ENCODE results near the gene CNNM3.
"Not testable (repeated sequence)": the region's sequence is repeated elsewhere in the genome, so short reads cannot be mapped to it uniquely, and the experiment has no call there.

Gene CNNM3

DNA sequence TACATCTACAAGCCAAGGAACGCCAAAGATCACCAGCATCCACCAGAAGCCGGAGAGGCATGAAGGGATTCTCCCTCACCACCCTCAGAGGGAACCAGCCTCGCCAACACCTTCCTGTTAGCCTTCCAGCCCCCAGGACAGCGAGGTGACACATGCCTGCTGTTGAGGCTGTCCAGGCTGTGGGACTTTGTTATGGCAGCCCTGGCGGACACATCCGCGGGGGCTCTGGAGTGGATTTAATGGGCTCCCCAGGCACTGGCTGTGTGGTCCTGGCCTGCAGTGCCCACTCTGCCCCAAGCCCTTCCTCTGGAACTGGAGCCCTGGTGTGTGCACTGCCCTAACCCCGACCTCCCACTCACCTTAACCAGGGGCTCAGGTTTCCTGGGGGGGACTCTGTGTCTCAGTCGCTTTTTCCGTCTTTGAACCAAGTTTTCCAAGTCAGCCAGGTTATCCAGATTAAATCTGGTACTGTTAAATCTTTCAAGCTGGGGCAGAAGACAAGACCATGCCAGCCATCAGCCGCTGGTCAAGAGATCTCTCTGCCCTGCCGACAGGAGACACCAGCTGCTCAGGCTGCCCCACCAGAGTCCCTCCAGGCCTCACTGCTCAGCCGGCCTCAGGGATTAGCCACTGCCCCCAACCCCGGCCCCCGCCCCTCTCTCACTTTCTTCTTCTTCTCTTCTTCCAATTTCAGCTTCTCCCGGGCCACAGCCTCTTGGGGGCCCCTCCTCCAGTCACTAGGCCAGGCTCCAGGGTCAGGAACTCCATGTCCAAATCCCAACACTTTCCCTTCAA lies 25.8 kb downstream of the CNNM3 start:
- DNase-seq = no peak

DNA sequence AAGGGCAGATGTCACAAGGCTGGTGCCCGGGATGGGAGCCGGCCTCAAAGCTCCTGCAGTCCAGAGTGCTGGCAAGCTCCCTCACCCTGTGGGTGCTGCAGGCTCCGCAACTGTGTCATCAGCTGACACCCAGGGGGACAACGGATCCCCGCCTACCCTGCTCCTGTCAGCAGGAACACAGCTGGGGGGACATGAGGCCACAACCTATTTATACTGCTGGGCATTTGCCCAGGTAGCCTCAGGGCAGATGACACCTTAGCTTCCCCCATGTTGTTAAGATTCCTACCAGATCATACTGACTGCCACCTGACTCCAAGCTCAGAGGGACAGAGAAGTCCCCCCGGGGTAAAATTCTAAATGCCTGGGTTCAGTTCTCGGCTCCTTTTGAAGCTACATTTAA lies 26.5 kb downstream of the CNNM3 start:
- no peak for DNase-seq

DNA sequence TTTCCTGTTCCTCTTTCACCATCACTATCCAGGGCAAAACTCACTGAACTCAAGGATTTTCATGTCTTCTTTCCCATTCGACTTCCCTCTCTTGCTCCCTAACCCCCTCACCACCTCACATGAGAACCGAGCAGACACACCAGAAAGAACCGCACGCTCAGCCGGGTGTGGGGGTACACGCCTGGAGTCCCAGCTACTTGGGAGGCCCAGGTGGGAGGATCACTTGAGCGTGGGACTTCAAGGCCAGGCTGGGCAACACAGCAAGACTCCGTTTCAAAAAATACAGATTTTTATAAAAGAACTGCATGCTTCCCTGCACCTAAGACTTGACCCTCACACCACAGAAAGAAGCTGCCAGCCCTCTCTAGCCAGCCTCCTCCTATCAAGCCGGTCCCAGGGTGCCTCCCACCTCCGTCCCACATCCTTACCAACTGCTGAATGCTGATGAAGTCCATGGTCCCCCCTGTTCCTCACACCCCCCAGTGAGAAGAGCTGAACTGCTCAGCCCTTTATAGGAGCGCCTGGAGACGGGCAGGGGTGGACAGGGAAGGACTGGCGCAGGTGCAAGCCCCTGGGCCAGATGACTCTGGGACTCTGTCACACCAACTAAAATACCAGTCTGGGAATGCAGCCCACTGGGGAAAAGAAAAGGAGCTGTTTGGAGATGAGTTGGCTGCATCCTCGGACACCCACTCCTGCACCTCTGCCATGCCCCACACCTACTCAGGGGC lies 27.6 kb downstream of the CNNM3 start, which contains the start of gene ANKRD23:
Gene ANKRD23, minus strand, starts transcription at position 484 of the 731 bp plus-strand sequence. Its CDS starts 29 bp downstream, at position 455.
- DNase-seq = no peak

DNA sequence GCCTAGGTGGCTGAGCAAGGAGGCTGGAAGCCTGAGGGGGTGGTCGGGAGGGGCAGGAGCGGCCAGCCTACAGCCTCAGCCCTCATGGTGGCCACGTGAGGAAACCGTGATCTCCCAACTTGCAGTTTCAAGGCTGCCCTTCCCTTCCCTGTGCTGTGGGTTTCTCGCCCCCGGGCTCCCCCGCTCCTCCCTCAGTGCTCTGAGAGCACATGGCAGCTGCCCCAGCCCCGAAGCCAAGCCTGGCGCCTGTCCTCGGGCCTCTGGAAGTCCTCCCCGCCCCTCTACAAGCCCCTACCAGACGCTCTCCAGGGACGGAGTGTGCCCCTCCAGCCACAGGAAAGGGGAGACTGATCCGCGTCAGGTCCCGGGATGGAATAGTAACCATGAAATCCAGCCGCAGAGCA lies 28.3 kb downstream of the CNNM3 start:
- no peak for DNase-seq

DNA sequence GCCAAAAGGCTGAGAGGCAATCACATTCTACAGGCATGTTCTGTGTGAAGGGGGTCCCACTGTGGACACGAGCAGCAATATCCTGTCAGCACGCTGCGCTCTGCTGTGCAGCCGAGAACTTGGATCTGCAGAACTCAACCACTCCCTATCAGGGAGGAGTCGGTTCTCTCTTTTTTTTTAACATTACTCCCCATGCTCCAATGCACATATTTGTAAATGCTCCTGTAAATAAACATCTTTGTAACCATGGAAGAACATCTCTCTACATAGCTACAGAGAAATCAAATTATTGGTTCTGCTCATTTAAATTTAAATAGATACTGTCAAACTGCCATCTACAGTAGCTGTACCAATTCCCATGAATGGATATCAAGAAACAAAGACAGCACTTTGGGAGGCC lies 30.8 kb downstream of the CNNM3 start:
- no peak for DNase-seq

DNA sequence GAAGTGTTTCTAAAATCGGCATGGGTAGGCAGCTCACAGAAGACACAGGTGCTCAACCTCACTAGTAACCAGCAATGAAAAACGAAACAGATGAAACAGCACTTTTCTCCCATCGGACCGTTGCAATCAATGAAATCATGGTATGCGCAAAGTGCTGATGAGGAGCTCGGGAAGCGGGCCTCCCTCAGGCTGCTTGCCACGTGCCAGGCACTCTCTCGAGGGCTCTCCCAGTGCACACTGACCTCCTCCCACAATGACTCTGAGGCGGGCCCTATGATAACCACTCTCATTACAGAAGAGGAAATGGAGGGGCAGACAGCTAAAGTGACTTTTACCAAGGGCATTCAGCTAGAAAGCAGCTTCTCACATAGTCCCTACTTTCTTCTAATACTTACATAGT lies 31.5 kb downstream of the CNNM3 start:
- no peak for DNase-seq

DNA sequence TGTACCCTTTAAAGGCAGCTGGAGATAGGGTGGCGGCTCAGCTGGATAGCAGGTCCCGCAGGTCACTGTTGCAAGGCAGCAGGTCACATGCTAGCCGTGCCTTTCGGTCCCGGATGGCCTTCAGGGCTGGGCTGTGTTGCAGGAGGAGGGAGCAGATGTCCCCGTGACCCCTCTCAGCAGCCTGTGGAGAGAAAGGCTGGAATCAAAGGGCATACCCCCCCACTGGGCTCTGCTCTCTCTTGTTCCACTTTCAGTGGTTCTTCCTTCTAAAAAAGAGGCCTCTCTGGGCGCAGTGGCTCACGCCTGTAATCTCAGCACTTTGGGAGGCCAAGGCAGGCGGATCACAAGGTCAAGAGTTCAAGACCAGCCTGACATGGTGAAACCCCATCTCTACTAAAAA lies 32.2 kb downstream of the CNNM3 start:
- DNase-seq = no peak

DNA sequence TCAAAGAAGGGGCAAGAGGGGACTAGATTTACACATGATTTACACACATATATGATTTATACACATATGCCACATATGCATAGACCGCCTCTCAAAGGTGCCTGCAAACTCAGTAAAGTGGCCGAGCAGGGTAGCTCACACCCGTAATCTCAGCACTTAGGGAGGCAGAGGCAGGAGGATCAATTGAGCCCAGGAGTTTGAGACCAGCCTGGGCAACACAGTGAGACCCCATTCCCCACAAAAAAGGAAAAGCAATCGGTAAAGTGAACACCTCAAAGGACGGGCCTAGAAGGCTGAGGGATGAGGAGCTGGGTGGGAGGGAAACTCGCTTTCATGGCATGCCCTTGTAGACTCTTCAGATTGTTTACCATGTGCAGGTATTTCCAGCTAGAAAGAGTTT lies 36.6 kb downstream of the CNNM3 start:
- no peak for DNase-seq

DNA sequence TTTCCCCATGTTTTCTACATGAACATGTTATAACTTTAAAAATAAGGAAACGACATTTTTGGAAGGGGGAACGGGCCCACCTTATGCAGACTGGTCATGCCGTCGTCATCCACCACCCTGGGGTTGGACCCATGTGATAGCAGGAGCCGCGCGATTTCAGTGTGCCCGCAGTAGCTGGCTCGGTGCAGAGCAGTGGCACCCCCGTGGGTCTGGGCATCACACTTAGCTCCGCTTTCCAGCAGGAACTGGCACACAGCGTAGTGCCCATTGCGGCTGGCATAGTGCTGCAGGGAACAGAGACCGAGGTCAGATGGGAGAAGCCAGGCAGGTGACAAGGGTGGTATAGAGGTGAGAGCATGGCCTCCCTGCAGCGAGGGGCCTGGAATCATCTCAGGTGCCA lies 37.3 kb downstream of the CNNM3 start:
- DNase-seq = no peak

DNA sequence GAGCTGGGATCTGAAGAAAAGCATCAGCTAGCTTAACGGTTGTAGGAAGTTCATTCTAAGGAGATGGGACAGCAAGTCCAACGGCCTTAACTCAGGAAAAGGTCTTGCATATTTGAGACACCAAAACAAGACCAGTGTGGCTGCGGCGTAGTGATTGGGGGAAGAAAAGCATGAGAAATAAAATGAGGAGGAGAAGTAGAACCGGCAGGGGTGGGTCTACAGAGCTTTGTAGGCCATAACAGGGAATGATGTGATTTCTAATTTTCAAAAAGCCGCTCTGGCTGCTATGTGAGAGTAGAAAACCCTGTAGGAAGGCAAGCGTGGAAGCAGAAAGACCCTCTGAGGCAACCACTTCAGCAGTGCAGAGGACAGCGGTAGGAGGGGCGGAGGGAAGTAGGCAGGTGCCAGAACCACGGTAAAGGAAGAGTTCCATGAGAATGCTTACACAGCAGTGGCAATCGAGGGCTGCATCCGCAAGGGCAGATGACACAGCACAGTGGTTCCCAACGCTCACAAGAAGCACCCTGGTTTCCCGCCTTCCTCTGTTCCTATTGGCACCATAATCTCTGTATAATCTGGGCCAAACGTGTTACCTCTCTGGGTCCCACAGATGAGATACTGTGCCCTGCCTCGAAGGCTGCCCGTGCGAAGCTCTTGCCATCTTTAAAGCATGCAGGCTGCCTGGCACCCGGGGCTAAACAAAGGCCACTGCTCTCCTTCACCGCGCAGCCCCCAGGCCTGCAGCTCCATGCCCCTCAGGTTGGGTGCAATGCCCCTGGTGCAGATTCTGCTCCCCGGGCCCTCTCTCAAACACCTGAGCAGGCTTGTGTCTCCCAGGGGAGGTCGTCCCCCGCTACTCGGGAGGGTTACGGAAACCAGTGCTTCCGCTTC lies 41.0 kb downstream of the CNNM3 start:
- peak; percentile 28 for DNase-seq

DNA sequence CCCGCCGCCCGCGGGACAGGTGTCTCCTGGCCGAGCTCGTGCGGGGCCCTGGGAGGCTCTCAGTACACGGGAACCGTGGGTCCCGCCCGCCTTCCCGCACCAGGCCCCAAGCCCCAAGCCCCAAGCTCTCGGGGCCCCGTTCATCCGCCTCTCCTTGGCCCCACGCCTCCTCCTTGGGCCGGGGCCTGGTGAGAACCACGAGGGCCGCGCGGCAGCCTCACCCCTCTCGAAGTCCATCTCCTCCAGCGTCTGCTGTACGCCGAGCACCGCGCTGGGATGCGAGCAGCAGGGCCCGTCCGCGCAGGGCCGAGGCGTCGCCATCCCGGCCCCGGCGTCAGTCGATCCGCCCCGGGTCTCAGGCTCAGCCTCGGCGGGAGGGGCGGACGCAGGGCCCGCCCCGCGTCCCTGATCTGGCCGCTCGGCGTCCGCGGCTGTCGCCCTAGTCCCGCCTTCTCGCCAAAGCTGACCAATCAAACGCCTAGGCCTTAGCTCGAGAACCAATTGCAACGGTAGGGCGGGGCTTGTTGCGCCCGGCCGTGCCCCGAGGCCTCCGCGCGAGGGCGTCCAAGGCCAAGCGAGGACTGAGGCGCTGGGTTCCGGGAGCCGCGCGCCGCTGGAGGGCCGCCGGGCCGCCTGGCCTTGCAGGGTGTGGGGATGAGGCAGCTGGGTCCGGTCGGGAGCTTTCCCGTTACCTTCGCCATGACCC lies 41.8 kb downstream of the CNNM3 start, which contains the start of gene ANKRD39:
Gene ANKRD39, minus strand, starts transcription at position 350 of the 706 bp plus-strand sequence. Its CDS starts 29 bp downstream, at position 321.
- peak; percentile 98 for DNase-seq

DNA sequence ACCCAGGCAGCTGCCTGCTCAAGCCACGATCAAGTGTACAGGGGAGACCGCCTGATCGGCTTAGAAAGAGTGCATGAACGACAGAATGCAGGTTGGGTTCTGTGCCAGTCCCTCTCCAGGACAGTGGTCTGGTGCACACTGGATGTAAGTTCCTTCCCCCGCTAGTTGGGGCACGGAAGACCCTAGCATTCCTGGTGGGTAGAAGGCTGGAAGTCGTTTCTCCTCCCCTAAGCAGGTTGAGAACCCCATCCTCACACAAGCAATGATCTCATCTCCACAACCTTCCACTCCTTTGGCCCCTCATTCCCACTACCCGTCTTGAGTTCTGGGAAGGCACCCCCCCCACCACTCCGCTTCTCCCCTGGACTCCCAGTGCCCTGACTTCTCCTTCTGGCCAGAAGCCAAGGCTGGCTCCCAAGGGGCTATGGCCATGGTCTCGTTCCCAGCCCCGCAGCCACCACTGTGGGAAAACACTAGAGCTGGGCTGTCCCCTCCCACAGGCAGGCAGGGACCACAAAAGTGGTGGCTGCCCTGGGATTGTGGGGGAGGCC lies 43.1 kb downstream of the CNNM3 start:
- DNase-seq = no peak

DNA sequence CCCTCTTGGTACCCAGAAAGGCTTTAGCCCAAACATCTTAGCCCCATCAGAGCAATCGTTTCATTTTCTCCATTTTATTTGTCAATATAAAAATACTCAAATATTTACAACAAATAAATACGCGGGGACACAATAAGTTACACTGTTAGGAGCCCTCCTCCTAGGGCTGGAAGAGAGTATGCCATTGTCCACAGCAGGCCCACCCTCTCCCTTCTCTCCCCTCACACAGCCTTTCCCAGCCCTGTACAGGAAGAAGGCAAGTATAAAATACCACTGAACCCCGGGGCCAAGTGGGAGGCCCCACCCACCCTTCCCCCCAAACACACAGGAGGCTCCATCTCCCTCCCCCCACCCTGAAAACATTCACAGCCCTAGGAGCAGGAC lies 43.6 kb downstream of the CNNM3 start:
- DNase-seq = no peak

DNA sequence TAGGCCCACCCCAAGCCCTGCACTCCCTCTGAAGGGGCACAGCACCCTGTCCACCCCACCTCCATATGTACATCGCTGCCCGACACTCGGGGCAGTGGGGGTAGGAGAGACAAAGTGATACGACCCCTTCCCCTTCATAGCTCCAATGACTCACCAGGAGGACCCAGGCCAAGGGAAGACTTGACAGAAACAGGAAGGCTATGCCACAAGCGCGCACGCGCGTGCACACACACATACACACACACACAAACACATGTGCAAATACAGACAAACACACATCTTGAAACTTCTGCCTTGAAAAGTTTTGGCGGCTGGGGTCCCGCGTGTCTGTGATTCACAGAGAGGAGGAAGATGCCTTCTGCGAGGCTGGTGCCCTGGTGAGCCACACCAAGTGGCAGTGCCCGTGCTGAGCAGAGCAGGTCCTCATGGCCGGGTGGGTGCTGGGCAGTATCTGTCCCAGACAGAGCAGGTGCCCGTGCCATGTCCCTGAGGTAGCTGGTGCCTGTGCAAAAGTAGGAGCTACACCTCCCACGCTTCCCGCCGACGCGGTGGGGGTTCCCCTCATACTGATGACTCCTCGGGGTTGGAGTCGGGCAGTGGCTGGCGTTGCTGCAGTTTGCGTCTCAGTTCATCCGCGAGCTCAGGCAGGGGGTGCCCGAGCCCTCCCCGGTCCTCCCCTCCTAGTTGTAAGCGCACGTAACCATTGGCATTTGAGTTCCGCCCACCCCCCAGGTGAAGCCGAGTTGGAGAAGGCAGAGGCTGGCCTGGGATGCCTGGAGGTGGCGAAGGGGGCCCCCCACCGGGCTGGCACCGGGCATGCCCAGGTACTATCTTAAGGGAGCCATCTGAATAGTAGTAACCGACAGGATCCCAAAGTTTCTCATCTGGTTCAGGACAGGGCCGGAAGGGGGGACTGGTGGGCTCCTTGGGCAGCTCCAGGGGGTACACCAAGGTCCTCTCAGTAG lies 44.3 kb downstream of the CNNM3 start:
- DNase-seq = peak; percentile 30

DNA sequence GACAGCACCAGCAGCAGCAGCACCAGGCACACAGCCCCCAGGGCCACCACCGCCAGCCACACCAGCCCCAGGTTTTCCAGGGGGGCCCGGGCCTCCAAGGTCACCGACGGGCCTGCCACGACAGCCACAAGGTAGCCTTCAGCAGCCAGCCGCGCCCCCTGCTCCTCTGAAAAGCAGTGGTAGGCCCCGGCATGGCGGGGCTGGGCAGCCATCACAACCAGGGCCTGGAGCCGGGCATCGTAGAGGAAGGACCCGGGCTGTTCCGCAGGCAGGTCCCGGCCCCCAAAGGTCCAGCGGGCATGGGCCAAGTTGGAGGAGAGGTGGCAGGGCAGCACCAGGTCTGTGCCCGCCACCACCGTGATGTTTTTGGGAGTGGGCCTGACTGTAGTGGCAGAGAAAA lies 45.0 kb downstream of the CNNM3 start:
- DNase-seq = no peak

DNA sequence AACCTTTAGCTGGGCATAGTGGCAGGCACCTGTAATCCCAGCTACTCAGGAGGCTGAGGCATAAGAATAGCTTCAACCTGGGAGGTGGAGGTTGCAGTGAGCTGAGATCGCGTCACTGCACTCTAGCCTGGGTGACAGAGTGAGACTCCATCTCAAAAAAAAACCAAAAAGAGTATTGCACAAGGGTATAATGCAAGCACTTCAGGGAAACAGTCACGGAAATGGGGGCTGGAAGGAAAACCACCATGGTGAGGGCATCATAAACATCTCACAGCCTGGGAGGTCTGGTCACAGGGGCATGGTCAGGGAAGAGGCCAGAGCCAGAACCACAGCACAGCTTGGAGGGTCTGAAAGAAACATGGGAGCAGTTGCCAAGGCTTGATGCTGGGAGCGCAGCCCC lies 47.0 kb downstream of the CNNM3 start:
- DNase-seq = not testable (repeated sequence)

DNA sequence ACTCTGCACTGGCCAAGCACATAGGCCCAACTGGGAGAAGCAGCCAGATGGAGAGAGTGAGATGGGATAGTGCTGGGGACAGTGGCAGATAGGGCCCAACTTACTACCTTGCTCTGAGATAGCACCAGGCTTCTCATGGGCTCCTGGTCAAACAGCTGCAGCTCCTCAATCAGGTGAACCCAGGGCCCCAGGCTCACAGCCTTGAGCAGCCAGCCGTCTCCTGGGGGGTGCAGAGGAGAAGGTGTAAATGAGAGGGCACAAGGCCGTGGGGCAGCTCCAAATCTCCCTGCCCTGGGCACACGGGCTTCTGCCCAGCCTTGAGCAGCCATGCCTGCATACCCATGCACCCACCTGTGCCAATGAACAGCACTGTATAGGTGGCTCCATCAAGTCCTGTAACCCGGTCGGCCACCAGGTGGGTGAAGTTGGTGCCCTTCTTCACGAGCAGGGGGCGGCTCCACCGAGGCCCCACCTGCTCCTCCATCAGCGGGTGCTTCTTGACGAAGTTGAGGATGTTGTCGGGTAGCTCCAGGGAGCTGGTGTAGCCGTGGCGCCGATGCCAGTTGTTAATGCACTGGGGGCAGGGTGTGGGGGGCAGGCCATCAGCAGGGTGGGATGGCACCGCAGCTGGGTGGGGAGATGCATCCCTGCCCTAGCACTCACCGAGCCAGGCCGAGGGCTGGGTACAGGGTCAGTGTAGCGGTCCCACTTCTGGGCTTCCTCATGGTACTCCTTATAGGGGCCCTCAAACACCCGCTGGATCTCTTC lies 47.7 kb downstream of the CNNM3 start:
- no peak for DNase-seq

DNA sequence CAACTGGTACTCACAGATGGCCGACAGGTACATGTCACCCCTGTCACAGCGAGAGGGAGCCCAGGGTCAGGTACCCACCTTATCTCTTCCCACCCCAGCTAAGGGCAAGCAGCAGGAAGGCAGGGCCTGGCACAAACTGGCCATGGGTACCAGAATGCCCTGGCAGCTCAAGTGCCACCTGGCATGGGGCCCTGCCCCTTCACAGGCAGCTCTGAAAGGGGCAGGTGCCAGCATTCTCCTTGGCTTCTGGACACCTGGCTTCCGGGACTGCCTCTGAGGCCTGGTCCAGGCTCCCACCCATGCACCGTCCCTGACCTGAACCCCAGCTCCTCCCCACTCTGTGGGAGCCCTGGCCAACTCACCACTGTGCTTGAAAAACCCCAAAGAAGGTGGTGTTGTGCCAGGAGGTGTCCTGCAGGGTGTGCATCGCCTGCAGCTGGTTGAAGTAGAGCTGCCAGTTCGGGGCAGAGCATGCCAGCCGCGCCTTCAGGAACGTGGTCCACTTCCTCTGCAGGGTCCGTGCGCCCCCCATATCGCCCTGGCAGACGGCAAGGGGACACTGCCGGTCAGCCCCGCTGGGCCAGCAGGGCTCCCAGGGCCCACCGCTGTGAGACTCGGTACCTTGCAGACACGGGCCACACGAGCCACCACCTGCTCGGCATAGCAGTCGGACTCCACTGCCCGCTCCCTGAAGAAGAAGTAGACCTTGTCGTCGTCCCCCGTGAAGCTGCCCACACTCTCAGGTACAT lies 48.4 kb downstream of the CNNM3 start:
- no peak for DNase-seq

DNA sequence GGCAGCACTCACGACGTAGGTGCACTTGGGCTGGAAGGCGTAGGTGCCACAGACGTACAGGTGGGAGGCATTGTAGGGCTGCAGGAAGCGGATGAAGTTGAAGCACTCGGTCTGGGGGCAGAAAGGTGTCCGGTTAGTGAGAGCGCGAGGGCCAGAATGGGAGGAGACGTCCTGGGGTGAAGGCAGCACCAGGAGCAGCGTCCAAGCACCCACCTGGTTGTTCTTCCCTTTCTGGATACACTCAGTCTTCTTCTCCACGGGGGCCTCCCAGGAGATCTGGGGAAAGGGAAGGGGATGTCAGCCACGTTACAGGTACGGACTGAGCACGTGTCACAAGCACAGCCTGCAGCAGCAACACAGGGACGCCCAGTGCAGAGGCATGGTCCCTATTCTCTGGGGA lies 49.6 kb downstream of the CNNM3 start:
- no peak for DNase-seq

Data from central memory CD4-positive, alpha-beta T cell (primary cell).